ENCODE results near the gene ABHD15.

ABHD15 gene

DNA sequence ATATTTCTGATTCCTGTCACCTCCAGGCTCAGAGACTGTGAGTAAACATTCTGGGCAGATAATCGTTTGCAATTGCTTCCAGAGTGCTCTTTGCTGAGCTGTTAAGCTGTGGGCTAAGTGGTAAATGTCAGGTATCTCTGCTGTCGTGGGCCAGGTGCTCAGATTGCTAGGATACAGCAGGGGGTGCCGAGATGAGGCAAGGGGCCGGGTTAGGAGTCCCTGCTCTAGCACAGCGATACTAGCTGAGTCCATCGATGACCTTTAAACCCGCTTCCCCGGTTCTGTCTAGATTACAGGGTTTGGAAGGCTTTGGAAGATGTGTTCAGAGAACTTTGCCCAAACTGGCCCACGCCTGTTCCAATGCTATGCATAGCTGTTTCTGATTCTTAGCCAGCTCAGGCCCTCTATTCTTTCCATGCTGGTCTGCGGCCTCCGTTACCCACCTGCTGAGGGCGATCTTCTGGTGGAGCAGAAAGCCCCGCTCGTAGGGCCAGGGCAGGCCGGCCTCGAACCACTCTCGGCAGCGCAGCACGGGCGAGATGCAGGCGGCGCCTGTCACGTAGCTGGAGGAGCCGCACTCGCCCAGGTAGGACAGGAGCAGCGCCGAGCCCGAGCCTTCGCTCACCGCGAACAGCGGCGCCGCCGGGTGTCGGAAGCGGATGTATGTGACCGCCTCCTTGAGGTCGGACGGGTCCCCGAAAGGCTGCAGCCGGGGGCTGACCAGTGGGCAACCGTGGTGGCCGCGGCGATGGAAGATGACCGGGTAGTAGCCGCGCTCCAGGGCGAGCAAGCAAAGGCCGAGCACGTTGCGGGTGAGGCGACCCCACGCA, 979 bp downstream of the ABHD15 start:
- H3K9ac ChIP-seq (ENCODE audit: low read length), result peak overlapping the region; percentile 51; the same call in 1 of the 2 replicates
- H3K9me2 ChIP-seq (ENCODE audit: low read depth, low read length), result no peaks in the 10 kb centered on the region
- no peak overlapping the region for H3K27ac ChIP-seq (ENCODE audit: low read depth, low read length, poor library complexity, severe bottlenecking)
- H3F3A ChIP-seq (ENCODE audit: insufficient read depth, low read length), result no peaks in the 10 kb centered on the region
- H3K36me3 ChIP-seq (ENCODE audit: insufficient read depth, low read length), result no peaks in the 10 kb centered on the region
- H3K27me3 ChIP-seq (ENCODE audit: insufficient read depth, low read length), result no peaks in the 10 kb centered on the region
- H4K20me1 ChIP-seq (ENCODE audit: insufficient read depth, low read length), result no peaks in the 10 kb centered on the region
- peak overlapping the region; percentile 84 for H3K4me3 ChIP-seq (ENCODE audit: low read depth, low read length, poor library complexity, severe bottlenecking)
- H2AFZ ChIP-seq (ENCODE audit: low read length), result no peak overlapping the region
- no peaks in the 10 kb centered on the region for H3K9me3 ChIP-seq (ENCODE audit: low read length)
- H3K79me2 ChIP-seq (ENCODE audit: insufficient read depth, low read length), result no peaks in the 10 kb centered on the region
- TF ChIP-seq, protein P1, sequence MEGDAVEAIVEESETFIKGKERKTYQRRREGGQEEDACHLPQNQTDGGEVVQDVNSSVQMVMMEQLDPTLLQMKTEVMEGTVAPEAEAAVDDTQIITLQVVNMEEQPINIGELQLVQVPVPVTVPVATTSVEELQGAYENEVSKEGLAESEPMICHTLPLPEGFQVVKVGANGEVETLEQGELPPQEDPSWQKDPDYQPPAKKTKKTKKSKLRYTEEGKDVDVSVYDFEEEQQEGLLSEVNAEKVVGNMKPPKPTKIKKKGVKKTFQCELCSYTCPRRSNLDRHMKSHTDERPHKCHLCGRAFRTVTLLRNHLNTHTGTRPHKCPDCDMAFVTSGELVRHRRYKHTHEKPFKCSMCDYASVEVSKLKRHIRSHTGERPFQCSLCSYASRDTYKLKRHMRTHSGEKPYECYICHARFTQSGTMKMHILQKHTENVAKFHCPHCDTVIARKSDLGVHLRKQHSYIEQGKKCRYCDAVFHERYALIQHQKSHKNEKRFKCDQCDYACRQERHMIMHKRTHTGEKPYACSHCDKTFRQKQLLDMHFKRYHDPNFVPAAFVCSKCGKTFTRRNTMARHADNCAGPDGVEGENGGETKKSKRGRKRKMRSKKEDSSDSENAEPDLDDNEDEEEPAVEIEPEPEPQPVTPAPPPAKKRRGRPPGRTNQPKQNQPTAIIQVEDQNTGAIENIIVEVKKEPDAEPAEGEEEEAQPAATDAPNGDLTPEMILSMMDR (IDR thresholded peaks at IDR 0.05; ENCODE audit: low read length), result peak; percentile 43; the same call in 1 of the 2 replicates
- TF ChIP-seq EZH2 (IDR thresholded peaks at IDR 0.05; ENCODE audit: borderline replicate concordance, low read length), result no peak
- peak overlapping the region; percentile 98 for H3K4me2 ChIP-seq (ENCODE audit: low read length)
- H3K4me1 ChIP-seq (ENCODE audit: insufficient read depth, low read length, severe bottlenecking), result peaks cover 42% of the 10 kb centered on the region

DNA sequence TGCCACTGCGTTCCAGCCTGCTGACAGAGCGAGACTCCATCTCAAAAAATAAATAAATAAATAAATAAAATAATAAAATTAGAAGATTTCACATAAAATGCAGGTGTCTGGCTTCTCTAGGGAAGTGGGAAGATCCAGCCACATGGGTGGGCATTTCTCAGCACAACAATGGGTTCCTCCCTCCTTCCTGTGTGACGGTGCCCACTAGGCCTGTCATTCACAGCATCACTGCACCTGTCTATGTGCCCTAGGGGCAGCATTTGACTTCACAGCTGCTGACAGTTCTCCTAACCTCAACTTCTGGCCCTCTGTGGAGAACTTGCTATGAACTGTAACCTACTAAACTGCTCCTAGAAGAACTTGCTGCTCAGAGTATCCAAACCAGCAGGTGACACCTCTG, 3.0 kb downstream of the ABHD15 start:
- Histone ChIP-seq H3K9me3 (ENCODE audit: low read length) (no peaks in the 10 kb centered on the region), H3K9ac (ENCODE audit: low read length) (no peak overlapping the region), H3K36me3 (ENCODE audit: insufficient read depth, low read length) (no peaks in the 10 kb centered on the region), H3F3A (ENCODE audit: insufficient read depth, low read length) (no peaks in the 10 kb centered on the region), H3K4me3 (ENCODE audit: low read depth, low read length, poor library complexity, severe bottlenecking) (no peak overlapping the region), H2AFZ (ENCODE audit: low read length) (no peak overlapping the region), H3K79me2 (ENCODE audit: insufficient read depth, low read length) (no peaks in the 10 kb centered on the region), H3K4me2 (ENCODE audit: low read length) (no peak overlapping the region), H4K20me1 (ENCODE audit: insufficient read depth, low read length) (no peaks in the 10 kb centered on the region), H3K27me3 (ENCODE audit: insufficient read depth, low read length) (no peaks in the 10 kb centered on the region), H3K4me1 (ENCODE audit: insufficient read depth, low read length, severe bottlenecking) (peaks cover 50% of the 10 kb centered on the region), H3K27ac (ENCODE audit: low read depth, low read length, poor library complexity, severe bottlenecking) (no peak overlapping the region), H3K9me2 (ENCODE audit: low read depth, low read length) (no peaks in the 10 kb centered on the region)
- TF ChIP-seq, protein P1 (IDR thresholded peaks at IDR 0.05; ENCODE audit: low read length), result no peak
- no peak for TF ChIP-seq EZH2 (IDR thresholded peaks at IDR 0.05; ENCODE audit: borderline replicate concordance, low read length)

DNA sequence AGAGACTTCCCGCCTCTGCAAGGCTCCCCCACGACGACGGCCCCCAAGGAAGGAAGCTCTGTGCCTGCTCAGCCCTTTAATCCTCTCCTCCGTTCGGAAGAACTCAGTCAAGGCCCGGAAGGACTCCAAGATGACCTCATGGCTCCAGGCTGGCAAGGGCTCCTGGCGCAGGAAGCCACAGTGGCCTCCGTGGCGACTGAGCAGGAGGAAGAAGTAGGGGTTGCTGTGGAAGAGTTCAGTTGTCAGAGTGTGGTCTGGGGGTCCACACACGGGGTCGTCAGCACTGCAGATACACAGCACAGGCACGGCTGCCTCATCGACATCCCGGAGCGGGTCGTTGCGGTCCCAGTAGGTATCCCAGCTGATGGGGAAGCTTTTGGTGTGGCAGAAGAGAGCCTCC, 4.2 kb downstream of the ABHD15 start:
- Histone ChIP-seq H3K9ac (ENCODE audit: low read length) (no peak overlapping the region), H3K79me2 (ENCODE audit: insufficient read depth, low read length) (no peaks in the 10 kb centered on the region), H3K4me1 (ENCODE audit: insufficient read depth, low read length, severe bottlenecking) (peaks cover 48% of the 10 kb centered on the region)

More for the DNA sequence above, 4.2 kb downstream of the ABHD15 start:
- H3K36me3 ChIP-seq (ENCODE audit: insufficient read depth, low read length), result no peaks in the 10 kb centered on the region
- no peak overlapping the region for H3K27ac ChIP-seq (ENCODE audit: low read depth, low read length, poor library complexity, severe bottlenecking)
- no peaks in the 10 kb centered on the region for H4K20me1 ChIP-seq (ENCODE audit: insufficient read depth, low read length)
- H2AFZ ChIP-seq (ENCODE audit: low read length), result no peak overlapping the region
- TF ChIP-seq, protein P1 (IDR thresholded peaks at IDR 0.05; ENCODE audit: low read length), result no peak
- no peak for TF ChIP-seq EZH2 (IDR thresholded peaks at IDR 0.05; ENCODE audit: borderline replicate concordance, low read length)
- H3K4me3 ChIP-seq (ENCODE audit: low read depth, low read length, poor library complexity, severe bottlenecking), result no peak overlapping the region
- H3K4me2 ChIP-seq (ENCODE audit: low read length), result no peak overlapping the region
- H3K9me3 ChIP-seq (ENCODE audit: low read length), result no peaks in the 10 kb centered on the region
- H3K9me2 ChIP-seq (ENCODE audit: low read depth, low read length), result no peaks in the 10 kb centered on the region
- H3K27me3 ChIP-seq (ENCODE audit: insufficient read depth, low read length), result no peaks in the 10 kb centered on the region
- no peaks in the 10 kb centered on the region for H3F3A ChIP-seq (ENCODE audit: insufficient read depth, low read length)
